Measurements from ENCODE around the gene NCKAP5.
A peak's percentile ranks its signal among the peaks of the same experiment; 100 is the strongest.
"Not testable (repeated sequence)": the region's sequence is repeated elsewhere in the genome, so short reads cannot be mapped to it uniquely, and the experiment has no call there.

Gene NCKAP5

DNA sequence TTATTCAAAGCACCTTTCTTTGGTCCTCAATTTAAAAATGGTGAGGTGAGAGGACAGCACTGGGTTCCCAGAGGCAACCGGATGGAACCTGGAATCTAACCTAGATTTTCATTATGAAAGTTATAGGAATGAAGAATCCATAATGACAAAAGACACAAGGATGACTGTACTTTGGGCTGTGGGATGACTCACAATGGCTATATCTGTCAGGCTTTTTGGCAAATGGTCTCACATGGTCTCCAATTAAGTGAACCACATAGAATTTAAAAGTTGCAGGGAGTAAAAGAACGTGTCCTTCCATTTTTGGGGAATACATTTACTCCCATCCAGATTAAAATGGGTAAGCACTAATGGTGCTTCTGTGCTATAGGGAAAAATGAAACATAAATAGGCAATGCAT is 866.5 kb downstream of the NCKAP5 start:
- no peak for DNase-seq (ENCODE audit: low read depth)

DNA sequence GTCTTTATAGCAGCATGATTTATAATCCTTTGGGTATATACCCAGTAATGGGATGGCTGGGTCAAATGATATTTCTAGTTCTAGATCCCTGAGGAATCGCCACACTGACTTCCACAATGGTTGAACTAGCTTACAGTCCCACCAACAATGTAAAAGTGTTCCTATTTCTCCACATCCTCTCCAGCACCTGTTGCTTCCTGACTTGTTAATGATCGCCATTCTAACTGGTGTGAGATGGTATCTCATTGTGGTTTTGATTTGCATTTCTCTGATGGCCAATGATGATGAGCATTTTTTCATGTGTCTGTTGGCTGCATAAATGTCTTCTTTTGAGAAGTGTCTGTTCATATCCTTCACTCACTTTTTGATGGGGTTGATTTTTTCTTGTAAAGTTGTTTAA is 868.5 kb downstream of the NCKAP5 start:
- DNase-seq (ENCODE audit: low read depth): not testable (repeated sequence)

DNA sequence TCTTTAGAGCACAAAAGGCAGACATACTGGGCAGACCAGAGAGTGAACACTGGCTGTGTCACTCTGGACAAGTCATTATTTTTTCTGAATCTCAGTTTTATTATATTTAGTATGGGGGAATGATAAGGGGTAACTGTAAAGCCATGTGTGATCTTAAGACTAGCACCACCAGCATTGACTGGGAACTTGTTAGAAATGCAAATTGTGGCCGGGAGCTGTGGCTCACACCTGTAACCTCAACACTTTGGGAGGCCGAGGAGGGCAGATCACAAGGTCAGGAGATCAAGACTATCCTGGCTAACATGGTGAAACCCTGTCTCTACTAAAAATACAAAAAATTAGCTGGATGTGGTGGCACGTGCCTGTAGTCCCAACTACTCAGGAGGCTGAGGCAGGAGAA is 869.9 kb downstream of the NCKAP5 start:
- not testable (repeated sequence) for DNase-seq (ENCODE audit: low read depth)

GRCh38 chr2:132697556-132698205 is 870.6 kb downstream of the NCKAP5 start:
- DNase-seq (ENCODE audit: low read depth): no peak

- no peak for DNase-seq (ENCODE audit: low read depth)
Measured at GRCh38 chr2:132692816-132693215, 875.4 kb downstream of the NCKAP5 start.

DNA sequence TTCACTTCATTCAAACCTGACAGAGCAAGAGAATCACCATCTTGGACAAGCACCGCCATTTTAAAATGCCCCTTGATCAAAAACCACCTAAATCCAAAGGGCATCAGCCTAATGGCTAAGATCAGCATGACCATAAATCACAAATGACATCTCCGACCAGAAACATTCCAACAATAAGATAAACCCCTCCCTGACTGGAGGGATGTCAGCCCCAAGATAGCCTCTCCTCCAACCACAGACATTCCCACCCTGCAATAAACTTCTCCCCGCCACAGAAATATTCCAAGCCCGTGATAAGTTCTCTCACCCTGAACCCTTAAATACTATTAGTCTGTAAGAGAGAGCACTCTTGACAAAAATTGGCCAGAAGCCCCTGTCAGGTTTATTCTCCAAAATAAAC is 876.7 kb downstream of the NCKAP5 start:
- no peak for DNase-seq (ENCODE audit: low read depth)

DNA sequence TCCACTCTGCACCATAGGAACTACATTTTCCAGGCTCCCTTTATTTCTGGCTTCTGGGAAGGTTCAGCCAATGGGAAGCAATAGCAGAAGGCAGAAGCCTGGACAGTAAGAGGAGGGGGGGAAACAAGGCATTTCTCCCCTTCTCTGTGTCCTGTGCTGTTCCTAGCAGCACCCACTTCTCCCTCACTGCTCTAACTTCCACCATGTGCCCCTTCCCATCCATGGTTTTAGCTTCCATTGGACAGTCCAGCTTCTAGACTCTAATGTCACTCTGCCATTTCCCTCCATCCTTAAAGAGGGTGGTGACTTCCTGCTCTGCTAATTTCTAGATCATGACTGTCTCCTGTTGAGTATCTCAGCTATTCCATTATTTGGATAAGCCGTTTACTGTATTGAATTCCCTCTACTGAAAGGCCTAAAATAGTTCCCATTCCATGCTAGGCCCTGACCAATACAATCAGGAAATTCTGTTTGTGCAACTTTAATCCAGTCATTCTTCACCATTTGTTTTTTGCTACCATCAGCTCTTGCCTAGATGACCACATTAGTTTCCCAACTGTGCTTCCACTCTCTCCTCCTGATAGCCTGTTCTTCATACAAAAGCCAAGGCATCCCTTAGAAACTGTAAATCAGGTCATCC is 877.5 kb downstream of the NCKAP5 start:
- DNase-seq (ENCODE audit: low read depth): no peak

- no peak for DNase-seq (ENCODE audit: low read depth)
Measured at GRCh38 chr2:132681766-132682165, 886.5 kb downstream of the NCKAP5 start.

GRCh38 chr2:132680544-132680943 is 887.7 kb downstream of the NCKAP5 start:
- DNase-seq (ENCODE audit: low read depth): no peak

DNA sequence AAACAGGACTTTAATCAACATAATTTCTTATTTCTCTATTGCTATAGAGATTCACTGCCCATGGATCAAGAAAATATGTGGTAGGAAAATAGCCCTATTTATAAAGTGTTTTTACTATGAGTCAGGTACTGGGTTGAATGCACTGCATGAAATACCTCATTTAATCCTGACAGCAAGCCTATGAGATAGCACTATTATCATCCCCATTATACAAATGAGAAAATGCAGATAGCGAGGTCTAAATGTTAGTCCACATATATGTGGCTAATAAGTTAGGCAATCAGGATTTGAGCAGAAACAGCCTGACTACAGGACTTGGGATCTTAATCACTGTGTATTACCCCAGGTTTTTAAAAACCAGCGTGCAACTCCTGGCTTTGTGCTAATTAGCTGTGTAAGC is 889.8 kb downstream of the NCKAP5 start:
- no peak for DNase-seq (ENCODE audit: low read depth)

GRCh38 chr2:132677661-132678060 is 890.6 kb downstream of the NCKAP5 start:
- peak; percentile 75 for DNase-seq (ENCODE audit: low read depth)

DNA sequence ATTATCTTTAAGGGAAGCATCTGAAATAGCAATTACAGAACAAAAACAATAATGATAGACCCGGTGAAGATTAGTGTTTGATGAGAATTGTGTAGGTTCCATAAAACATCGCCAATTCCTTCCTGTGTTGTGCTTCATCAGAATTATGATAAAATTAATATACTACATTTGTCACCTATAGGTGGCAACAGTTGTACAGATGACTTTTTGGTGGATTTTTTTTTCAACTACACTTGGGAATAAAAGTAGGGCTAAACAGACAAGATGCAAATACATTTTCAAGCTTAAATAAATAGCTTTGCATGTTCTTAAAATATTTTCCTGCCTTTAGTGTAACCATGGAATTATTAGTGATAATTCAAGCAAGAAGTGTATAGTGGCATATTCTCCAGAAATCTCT is 891.3 kb downstream of the NCKAP5 start:
- DNase-seq (ENCODE audit: low read depth): no peak

DNA sequence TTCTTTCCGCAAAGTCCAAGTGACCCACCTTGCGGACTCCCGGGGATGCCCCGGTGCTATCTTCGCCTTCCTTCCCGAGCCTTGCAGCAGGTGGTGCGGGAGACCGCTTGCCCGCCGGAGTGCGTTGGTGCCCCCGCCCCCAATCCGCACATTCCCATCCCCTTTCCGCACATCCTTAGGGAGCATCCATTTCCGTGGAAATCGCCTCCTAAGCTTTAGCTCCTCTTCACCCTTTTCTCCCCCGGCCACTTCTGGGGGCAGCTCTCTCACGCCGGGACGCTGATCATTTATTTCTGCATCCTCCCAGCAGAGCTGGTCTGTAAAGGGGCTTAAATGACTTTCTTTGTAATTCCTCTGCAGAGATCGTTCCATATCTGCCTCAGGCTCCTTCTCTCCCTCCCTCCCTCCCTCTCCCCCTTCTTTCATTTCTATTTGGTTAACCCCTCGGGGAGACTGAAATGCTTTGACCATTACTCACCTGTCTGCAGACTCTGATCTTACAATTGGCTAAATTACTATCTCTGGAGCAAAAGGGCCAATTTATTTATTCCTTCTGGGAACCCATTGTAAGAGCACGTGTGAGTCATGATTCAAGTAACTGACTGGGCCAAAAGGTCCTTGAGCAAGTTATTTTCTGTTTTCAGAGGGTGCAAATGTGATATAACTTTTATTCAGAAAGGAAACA is 897.0 kb downstream of the NCKAP5 start:
- peak; percentile 94 for DNase-seq (ENCODE audit: low read depth)

- no peak for DNase-seq (ENCODE audit: low read depth)
Measured at GRCh38 chr2:132670496-132671150, 897.6 kb downstream of the NCKAP5 start.

- DNase-seq (ENCODE audit: low read depth): no peak
Measured at GRCh38 chr2:132669908-132670495, 898.3 kb downstream of the NCKAP5 start, which contains the start of gene LYPD1. Gene LYPD1 (minus strand): TSS chr2:132670205. CDS start chr2:132669932, 273 bp downstream.

DNA sequence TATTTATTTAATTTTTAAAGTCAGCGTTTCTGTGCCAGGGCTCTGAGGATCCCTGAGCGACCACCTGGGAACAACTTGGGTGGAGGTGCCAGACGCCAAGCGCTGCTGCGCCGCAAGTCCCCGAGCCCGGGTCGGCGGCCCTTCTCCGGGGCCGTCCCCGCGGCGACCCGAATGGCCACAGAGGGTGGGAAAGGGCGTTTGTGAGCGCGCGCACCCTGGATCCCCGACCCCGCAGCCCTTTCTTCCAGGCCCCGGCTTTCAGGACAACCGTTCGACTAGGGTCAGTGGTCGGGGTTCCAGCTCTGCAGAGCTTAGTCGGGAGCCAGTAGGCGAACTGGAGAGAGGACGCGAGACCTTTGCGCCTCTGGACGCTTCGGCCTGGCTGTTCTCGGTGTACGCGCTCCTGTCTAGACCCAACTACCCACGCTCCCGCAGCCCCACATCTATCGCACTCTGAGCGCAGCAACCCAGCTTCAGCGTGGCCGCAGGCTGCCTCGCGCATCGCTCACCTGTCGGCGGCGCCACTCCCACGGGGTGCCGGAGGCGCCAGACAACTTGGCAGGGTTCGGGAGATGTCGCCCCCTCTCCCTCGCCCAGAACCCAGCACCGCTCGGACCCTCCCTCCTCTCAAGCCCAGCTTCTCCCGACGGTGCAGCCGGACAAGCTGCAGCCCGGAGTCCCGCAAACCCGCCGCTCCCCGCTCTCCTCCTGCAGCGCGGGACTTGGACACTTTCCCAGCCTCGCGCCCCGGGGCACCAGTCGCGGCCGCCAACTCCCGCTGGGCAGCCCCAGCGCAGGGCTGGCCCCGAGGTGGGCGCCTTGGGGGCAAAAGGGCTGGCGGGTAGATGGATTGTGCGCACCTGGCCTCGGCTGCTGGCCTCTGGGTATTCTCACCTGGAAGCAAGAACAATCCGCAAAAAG is 899.0 kb downstream of the NCKAP5 start:
- DNase-seq (ENCODE audit: low read depth): no peak

- no peak for DNase-seq (ENCODE audit: low read depth)
Measured at GRCh38 chr2:132668189-132668823, 900.0 kb downstream of the NCKAP5 start.

- DNase-seq (ENCODE audit: low read depth): no peak
Measured at GRCh38 chr2:132667706-132668105, 900.6 kb downstream of the NCKAP5 start.

GRCh38 chr2:132665401-132666140 is 902.7 kb downstream of the NCKAP5 start:
- DNase-seq (ENCODE audit: low read depth): no peak

DNA sequence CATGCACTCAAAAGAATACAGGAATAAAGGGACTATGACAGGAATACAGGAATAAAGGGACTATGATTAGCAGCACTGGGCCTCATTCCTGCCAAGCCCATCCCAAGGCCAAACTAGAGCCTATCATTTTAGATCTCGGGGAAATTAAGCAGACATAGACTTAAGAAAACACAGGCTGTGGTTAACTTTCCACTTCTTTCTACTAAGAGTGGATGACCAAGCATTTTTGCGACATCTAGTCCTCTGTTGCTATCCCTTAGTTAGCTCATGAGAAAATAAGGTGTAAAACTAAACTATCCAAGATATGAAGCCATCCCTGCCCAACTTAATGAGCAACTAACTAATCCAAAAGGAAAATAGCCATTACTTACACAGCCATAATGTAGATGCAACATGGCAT is 904.2 kb downstream of the NCKAP5 start:
- no peak for DNase-seq (ENCODE audit: low read depth)

All from HS-27A (cell line).